Stimulated activated CD8-positive, alpha-beta memory T cell treated with anti-CD3 and anti-CD28 coated beads, Interleukin-7, amount 100 ng/mL, for 48 hours (primary cell): ENCODE data around the gene PCDH15.
"Not testable (repeated sequence)": the region's sequence is repeated elsewhere in the genome, so short reads cannot be mapped to it uniquely, and the experiment has no call there.

Source experiments
- DNase-seq, 2 donors: peaks; one replicate each; pipeline ENCODE4 v3.0.0-alpha.2; 2020; ENCODE audit warnings: low read depth in 1 of 2; ENCODE audit errors: extremely low read depth in 1 of 2

PCDH15 gene

GRCh38 chr10:54010337-54010933, 790.6 kb downstream of the PCDH15 start:
- no peak for DNase-seq

- no peak for DNase-seq
Measured at GRCh38 chr10:54009672-54010071, 791.4 kb downstream of the PCDH15 start.

- DNase-seq, result no peak
Measured at GRCh38 chr10:54002077-54002476, 799.0 kb downstream of the PCDH15 start.

- DNase-seq, result no peak
Measured at GRCh38 chr10:53997953-53998352, 803.1 kb downstream of the PCDH15 start.

- DNase-seq, result no peak
Measured at GRCh38 chr10:53990799-53991238, 810.2 kb downstream of the PCDH15 start.

- no peak for DNase-seq
Measured at GRCh38 chr10:53983431-53983830, 817.6 kb downstream of the PCDH15 start.

GRCh38 chr10:53980210-53980609, 820.8 kb downstream of the PCDH15 start:
- DNase-seq, result no peak

- no peak for DNase-seq
Measured at GRCh38 chr10:53978301-53978700, 822.7 kb downstream of the PCDH15 start.

- no peak for DNase-seq
Measured at GRCh38 chr10:53977267-53977666, 823.8 kb downstream of the PCDH15 start.

- DNase-seq, result no peak
Measured at GRCh38 chr10:53957401-53957800, 843.6 kb downstream of the PCDH15 start.

- DNase-seq, result no peak
Measured at GRCh38 chr10:53955091-53955490, 845.9 kb downstream of the PCDH15 start.

- DNase-seq, result no peak
Measured at GRCh38 chr10:53952698-53953630, 848.1 kb downstream of the PCDH15 start.

GRCh38 chr10:53939654-53940053, 861.4 kb downstream of the PCDH15 start:
- DNase-seq, result no peak

GRCh38 chr10:53930648-53931047, 870.4 kb downstream of the PCDH15 start:
- DNase-seq, result no peak

GRCh38 chr10:53924051-53924700, 876.9 kb downstream of the PCDH15 start:
- not testable (repeated sequence) for DNase-seq

GRCh38 chr10:53918755-53919154, 882.3 kb downstream of the PCDH15 start:
- DNase-seq, result no peak

- DNase-seq, result no peak
Measured at GRCh38 chr10:53909791-53910190, 891.2 kb downstream of the PCDH15 start.

GRCh38 chr10:53904506-53905241, 896.4 kb downstream of the PCDH15 start:
- no peak for DNase-seq

GRCh38 chr10:53903756-53904155, 897.3 kb downstream of the PCDH15 start:
- DNase-seq, result no peak

- DNase-seq, result no peak
Measured at GRCh38 chr10:53899463-53900160, 901.4 kb downstream of the PCDH15 start.
